Stimulated activated CD8-positive, alpha-beta memory T cell treated with anti-CD3 and anti-CD28 coated beads, Interleukin-2, amount 100 ng/mL, for 48 hours (primary cell): ENCODE data around the gene CLTC.
"Not testable (repeated sequence)": the region's sequence is repeated elsewhere in the genome, so short reads cannot be mapped to it uniquely, and the experiment has no call there.

ENCODE experiments used
- DNase-seq, 2 donors: peaks; one replicate each; pipeline ENCODE4 v3.0.0-alpha.2; 2020; ENCODE audit warnings: low read depth in 2 of 2

The CLTC gene

DNA sequence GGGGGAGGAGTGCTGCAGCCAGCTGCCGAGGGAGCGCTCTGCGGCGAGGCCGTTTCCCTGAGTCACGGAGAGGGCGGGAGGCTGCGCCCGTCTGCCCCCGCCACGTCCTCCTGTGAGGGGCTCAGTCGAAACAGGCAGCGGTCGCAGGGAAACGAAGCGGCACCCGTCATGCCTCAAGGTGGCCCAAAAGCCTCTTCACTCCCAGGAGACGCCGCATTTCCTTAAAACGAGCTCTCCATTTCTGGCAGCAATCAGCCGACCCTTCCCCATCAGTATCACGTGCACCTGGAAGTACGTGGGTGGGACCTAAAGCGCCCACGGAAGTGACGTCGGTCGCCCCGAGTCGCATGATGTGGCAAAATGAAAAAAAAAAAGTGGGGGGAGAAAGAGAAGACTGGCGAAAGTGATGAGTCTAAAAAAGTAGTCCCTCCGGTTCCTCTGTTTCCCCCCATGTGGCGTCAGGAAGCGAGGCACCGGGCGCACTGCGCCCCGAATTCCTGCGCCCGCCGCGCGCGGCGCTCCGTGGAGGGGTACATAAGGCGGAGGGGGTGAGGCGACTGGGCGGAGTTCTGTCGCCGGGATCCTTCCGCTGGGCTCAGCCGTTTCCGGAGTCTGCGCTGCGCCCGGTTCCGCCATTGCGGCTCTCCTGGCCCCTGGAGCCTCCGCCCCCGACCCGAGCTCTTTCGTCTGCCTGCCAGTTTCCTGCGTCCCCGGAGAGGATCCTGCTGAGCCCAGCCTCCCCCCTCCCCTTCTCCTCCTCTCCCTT is at the start of gene CLTC:
Gene CLTC (plus strand): TSS at position 598 of the 766 bp plus-strand sequence. CDS start 237 bp downstream, outside the sequence.
- peak; percentile 87 to 88 for DNase-seq

DNA sequence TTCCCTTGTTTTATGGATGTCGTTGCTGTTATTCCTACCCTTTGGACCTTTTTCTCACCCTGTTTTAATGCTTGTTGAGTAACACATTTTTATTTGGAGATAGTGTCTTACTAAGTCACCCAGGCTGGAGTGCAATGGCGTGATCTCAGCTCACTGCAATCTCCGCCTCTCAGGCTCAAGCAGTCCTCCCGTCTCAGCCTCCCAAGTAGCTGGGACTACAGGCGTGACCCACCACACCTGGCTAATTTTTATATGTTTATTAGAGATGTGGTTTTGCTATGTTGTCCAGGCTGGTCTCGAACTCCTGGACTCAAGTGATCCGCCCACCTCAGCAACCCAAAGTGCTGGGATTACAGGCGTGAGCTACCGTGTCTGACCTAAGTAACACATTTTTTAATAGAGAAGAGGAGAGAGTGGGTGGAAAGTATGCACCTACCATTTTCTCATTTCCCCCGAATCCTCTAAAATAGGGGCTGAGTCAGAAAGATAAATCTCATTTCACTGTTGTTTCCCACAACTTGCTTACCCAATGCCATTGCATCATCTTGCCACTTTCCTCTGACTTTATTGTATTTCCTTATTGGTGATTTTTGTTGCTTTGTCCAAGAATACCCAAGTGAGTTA is 47.3 kb upstream of the CLTC start:
- DNase-seq, result no peak

DNA sequence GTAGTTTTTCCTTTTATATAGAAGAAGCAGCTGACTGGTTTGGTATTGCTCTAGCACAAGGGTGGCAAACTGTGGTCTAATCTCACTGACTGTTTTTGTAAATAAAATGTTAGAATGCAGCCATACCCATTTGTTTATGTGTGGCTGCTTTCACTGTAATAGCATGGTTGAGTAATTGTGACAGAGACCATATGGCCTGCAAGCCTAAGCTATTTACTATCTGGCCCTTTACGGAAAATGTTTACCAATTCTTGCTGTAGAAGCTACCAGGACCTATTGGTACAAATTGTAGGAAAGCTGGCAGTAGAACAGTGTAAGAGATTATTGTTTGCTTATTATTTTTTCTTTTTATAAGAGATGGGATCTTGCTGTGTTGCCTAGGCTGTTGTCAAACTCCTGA is 35.5 kb upstream of the CLTC start:
- DNase-seq, result not testable (repeated sequence)

DNA sequence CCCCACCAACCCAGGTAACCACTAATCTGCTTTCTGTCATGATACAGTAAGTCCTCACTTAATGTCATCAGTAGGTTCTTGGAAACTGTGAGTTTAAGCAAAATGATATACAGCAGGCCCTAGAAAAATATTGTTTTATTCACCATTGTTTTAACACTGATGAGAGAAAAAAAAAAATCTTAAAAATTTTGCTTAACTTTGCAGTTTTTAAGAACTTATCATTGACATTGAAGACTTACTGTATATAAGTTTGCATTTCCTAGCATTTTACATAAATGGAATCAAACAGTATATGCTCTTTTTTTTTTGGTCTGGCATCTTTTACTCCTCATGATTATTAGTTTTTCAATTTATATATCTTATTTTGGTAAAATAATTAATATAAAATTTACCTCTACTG is 19.5 kb upstream of the CLTC start:
- no peak for DNase-seq

DNA sequence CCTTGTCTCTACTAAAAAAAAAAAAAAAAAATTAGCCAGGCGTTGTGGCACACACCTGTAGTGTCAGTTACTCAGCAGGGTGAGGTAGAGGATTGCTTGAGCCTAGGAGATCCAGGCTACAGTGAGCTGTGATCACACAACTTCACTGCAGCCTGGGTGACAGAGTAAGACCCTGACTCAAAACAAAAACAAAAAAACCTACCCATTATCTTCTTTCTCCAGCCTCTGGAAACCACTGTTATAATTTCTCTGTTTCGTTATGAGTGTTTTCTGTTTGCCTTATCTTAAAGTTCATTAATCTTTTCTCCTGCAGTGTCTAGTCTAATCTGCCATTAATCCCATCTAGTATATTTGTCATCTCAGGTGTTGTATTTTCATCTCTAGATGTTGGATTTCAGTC is 18.6 kb upstream of the CLTC start:
- DNase-seq, result no peak

DNA sequence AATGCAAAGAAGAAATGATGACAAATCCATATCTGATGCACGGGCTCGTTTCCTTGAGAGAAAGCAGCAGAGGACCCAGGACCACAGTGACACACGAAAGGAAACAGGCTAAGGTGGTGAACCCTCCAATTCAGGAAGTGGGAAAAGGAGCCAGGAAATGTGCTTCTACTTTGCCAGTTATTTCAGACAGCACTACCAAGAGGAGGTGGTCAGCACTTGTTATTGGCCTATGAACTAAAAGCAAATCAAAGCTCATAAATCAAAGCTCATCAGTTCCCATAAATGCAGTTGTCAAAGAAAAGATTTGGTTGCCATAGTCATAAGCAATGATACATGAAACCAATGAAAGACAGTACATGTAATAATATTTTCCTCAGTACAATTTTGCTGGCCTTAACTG is 12.6 kb upstream of the CLTC start:
- DNase-seq, result no peak

DNA sequence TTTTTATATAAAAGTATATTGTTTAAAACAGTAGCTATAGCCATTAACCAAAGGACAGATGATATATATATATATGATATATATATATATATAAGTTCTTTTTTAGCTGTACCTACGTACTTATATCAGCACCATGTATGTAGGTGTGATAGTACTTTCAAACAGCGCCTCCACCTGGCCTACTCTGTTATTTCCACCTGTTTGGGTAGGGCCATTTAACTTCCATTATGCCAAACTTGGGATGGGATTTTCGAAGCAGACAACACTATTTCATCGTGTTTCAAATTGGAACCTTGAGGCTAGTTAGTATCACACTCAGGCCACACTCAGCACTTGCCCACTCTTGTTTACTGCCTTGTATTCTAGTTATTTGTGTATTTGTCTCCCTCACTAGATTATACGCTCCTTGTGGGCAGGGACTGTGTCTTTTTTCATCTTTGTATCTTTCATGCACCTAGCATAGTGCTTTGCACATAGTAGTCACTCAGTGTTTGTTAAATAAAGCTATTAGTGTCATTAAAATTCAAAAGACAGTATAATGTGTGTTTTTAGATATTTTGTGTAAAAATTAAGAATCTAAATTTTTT is 11.8 kb upstream of the CLTC start:
- DNase-seq, result peak in 1 of 2 donors; percentile 38

DNA sequence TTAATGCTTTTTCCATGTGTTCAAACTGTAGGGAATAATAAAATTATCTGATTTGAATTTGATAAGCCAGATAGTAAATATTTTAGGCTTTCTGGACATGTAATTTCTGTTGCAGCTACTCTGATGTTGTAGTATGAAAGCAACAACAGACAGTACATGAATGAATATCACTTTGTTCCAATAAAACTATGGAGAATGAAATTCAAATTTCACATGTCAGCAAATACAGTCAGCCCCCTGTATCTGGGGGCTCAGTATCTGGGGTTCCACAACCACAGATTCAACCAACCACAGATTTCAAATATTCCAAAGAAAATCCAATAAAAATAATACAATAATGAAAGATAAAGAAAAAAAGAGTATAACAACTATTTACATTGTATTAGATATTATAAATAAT is 8.2 kb upstream of the CLTC start:
- no peak for DNase-seq

DNA sequence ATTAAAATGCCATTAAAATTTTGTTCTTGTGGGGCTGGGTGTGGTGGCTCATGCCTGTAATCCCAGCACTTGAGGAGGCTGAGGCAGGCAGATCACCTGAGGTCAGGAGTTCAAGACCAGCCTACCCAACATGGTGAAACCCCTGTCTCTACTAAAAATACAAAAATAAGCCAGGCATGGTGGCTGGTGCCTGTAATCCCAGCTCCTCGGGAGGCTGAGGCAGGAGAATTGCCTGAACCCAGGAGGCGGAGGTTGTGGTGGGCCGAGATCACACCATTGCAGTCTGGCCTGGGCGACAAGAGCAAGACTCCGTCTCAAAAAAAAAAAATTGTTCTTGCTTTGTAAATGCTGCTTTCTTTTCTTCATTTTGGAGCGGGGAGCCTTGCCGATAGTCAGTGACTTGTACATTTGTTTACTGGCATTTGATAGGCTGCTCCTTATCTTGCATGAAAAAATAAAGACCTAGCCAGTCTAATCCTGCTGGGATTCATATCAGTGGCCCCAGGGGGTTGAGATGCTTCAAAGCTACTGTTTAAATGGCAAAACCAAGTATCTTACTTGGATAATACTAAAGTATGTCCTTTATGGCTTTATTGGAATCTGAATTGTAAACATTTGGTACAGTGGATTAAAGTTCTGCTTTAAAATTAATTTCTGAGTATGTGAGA is 3.3 kb upstream of the CLTC start:
- DNase-seq, result no peak

DNA sequence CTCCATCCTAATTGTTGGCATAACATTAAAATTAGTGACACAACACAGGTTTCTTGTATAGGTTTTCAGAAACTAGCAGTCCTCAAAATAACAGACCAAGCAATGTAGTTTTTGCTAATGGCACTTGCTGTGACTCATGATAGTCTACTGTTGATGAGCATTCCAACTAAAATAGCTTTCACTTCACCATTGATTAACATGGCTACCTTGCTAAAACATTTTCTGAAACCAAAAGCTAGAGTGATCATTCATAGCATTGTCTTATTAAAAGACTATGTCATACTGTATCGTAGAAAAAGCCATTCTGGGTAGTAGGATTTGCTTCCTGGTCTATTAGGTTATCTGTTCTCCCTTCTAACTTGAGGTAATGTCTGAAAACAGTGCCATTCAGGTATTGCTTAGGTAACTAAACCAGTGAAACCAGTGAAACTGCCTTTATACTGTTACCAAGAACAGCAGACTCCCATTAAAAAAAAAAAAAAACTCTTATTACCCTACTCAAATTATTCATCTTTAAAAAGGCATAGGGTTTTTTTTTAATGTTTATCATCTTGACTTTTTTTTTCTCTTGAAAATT is 2.5 kb upstream of the CLTC start:
- DNase-seq, result no peak

DNA sequence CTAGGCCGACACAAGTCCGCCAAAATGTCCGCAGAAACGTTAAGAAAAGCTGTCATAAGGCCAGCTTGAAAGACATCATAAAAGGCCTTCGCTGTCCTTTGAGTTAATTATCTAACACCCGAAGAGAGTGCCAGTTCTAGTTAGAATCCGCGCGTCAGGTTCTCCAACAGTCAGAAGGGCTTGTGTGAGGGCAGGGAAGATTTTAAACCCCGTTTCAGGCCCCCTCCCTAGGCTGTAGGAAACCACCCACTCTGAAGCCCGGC is 729 bp upstream of the CLTC start:
- DNase-seq, result no peak

DNA sequence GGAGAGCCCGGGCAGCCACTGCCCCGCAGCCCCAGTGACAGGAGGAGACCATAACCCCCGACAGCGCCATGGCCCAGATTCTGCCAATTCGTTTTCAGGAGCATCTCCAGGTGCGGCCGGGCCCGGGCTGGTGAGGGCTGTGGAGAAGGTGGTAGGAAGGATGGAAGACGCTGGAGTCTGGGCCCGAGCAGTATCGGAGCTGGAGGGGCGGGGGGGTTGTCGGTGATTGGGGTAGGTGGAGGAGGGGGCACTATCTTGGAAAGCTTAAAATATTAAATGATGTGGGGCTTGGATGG is 317 bp downstream of the CLTC start:
- DNase-seq, result no peak

DNA sequence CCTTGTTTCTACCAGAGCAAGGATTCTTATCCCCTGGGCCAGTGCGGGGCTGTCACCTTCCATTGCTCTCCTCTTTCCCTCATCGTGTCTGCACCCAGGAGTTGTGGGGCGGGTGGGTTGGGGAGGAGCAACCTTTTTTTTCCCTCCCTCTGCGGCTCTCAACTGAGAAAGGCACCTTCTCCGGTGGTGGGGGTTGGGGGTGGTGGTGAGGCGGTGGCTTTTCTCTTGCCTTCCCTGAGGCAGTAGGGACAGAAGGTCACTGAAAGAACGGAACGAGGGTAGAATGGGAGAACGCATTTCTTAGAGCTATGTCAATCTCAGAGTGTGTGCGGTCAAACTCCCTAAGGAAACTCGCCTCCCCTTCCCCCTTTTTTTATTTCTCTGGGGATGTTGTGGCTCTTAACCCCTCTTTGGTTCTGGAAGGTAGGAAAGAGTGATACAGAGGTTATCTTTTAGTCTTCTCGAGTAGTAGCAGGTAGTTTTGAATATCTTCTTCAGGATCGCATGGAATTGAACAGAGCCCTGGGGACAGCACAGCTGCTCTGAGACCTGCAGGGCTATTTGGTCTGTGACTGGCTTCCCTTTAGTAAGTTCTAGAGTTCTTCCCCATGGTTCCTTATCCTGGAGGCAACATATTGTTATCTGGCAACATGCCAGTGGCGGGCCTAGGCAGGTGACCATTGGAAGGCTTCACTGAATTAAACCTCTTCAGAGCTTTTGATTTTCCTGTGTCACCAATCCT is 994 bp downstream of the CLTC start:
- peak; percentile 27 to 52 for DNase-seq

DNA sequence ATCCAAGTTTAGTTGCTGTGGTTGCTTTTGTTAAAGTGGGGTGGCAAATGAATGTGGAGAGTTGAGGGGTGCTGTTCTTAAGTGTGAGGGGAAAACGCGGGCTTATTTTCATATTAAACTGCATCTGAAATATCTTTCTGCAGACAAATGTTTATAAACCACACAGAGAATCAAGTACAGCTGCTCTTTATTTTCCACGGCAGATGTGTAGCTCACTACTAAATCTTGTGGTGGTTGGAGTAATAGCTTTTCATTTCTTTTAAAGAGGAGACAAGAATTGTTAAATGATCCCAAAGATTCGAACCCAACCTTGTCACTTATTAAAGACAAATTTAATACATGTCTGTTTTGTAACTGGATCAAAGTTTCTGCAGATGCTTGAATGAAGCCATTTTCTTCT is 2.1 kb downstream of the CLTC start:
- DNase-seq, result no peak

DNA sequence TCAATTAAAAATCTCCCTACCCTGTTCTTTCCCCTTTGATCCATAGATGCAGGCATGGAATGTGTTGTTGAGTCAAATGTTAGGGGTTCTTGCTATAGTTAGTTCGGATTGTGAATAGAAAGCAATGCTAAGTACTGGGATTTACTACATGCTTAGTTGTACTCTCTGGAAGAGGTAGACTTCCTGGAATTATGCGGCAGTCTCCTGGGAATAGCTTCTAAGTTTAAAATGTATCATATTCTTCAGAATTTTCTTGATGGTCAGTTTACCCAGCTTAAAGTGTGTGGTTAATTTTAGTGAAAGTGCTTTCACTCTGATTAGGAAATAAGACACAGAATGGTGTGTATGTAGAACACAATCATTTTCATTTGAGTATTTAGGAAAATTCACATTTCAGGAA is 3.5 kb downstream of the CLTC start:
- DNase-seq, result no peak

DNA sequence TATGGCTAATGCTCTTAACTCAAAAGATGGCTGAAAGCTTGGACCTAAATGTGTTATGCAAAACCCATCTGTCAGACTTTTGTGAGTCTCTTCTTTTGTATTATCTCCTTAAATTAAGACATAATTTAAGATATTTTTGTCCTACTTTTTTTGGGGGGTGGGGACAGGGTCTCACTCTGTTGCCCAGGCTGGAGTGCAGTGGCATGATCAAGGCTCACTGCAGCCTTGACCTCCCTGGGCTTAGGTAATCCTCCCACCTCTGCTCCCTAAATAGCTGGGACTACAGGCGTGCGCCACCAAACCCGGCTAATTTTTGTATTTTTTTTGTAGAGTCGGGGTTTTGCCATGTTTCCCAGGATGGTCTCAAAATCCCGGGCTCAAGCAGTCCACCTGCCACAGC is 7.1 kb downstream of the CLTC start:
- DNase-seq, result no peak

DNA sequence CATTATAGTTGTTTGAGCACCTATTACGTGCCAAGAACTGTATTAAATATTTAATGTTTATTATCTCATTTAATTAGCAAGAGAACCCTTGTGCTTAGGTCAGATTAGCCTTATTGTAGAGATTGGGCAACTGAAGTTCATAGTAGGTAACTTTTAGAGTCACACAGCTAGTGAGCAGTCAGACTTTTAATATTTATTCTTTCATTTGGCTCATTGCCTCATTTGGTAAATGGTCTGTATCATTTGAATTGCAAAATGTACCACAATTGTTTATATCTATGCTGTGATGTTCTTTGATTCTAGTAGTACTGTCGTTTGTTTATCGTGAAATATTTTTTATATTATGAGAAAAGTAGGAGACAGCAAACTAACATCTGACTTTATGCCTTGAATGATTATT is 7.6 kb downstream of the CLTC start:
- no peak for DNase-seq

DNA sequence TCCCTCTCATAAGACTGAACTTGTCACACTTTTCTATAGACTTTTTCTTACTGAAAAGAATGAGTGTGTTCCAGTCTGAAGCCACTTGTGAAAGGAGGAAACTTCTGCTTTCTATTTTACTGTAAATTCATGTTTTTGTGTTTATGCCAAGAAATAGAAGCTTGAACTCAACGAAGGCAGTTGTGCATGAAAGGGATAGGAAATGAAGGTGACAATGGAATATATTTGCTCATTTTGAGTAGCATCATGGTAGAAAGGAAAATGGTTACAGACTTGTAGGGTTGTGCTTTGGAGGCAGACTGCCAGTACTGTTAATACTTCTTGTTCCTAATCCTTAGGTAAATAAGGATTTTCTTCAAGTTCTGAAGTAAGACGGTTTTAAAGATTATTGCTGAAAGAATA is 8.1 kb downstream of the CLTC start:
- DNase-seq, result no peak

DNA sequence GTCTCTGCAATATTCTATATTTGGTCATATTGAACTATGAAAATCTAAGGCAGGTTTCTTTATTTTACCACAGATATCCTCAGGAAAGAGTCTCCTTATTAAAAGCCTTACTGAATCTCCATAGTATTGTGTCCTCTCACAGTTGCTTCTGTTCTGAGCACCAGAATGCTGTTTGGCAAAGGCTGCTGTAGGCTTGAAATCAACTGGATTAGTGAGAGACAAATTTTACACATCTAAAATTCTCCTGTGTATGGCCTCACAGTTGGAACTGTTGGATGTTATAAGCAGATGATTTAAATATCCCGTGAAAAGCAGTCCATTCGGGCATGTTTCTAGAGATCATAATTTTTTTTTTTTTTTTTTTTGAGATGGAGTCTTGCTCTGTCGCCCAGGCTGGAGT is 9.5 kb downstream of the CLTC start:
- DNase-seq, result no peak

DNA sequence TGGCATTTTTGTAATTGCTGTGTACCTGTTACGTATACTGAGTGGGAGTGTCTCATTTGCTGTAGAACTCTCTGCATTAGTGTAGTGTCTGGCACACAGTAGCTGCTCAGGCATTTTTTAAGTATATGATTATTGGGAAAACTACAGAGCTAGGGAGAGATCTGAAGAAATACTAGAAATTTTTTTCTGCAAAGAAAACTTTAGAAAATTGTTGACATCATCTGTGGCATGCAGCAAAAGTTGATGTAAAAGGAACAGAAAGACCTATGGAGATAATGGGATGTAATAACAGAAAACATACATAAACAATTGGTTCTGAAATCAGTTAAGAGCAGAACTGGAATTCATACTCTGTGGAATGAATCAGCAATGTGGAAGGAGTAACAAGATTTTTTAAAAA is 11.6 kb downstream of the CLTC start:
- no peak for DNase-seq

DNA sequence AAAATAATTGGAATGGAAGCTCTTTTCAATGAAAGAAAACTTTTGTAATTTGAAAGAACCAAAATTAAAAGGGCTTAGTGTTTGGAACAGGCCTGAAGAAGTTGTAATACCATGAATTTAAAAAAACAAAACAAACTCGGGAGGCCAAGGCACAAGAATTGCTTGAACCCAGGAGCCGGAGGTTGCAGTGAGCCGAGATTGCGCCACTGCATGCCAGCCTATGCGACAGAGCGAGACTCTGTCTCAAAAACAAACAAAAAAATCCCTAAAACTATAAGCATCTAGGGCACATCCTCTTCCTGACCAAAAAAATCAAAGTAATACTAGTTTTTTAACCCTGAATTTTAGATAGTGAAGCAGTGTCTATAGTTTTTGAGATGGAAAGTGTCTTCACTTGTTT is 12.7 kb downstream of the CLTC start:
- no peak for DNase-seq

DNA sequence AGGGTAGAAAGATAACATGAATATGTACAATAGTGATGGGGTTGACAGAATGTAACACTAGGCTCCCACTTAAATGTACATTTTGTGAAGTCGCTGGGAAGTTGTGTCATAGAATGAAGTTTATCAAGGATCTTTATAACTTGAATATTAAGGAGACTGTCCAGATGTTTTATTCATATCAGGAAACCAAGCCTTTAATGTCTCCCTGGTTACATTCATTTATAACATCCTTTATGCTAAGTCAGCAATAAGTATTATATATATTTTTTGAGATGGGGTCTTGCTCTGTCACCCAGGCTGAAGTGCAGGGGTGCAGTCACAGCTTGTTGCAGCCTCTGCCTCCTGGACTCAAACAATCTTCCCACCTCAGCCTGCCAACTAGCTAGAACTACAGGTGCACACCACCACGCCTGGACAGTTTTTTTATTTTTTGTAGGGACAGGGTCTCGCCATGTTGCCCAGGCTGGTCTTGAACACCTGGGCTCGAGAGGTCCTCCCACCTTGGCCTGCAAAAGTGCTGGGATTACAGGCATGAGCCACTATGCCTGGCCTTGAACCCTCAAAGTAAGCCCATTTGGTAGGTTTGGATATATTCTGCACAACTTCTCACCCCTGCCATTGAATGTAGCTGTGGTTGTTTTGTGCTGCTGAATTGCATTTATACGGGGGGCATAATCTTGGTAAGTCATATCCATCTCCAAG is 14.1 kb downstream of the CLTC start:
- DNase-seq, result no peak
